Brain microvascular endothelial cell (primary cell): Measurements from ENCODE around the gene PCNP.
"Not testable (repeated sequence)": the region's sequence is repeated elsewhere in the genome, so short reads cannot be mapped to it uniquely, and the experiment has no call there.

Experiments
- DNase-seq: peaks from one replicate; pipeline ENCODE4 v3.0.0-alpha.2; 2020
- H3K27ac ChIP-seq: fragments of 250-450 bp; sonication (Bioruptor Pico); 2 replicates; pipeline ENCODE4 v1.5.1; 2020; ENCODE audit warnings: mild to moderate bottlenecking, moderate library complexity
- H3K27me3 ChIP-seq: fragments of 250-450 bp; sonication (Bioruptor Pico); replicated peaks from 2 replicates; pipeline ENCODE4 v1.5.1; 2020; ENCODE audit warnings: mild to moderate bottlenecking
- H3K36me3 ChIP-seq: fragments of 250-450 bp; sonication (Bioruptor Pico); replicated peaks from 2 replicates; pipeline ENCODE4 v1.5.1; 2020; ENCODE audit warnings: mild to moderate bottlenecking
- H3K4me3 ChIP-seq: 2 replicates; pipeline ENCODE4 v1.5.1; 2011; ENCODE audit warnings: low read depth, mild to moderate bottlenecking, control low read depth, low read length, moderate library complexity
- in situ Hi-C: cut with HindIII; loops from 2 replicates; pipeline ENCODE4 v1.10.0; 2017; ENCODE audit warnings: low sequenced_read_pairs, low pct_ligation_motif_present
- TF ChIP-seq, protein P1 (sequence below): IDR thresholded peaks from 2 replicates; pipeline ENCODE4 v1.5.1; 2011; ENCODE audit warnings: low read depth, mild to moderate bottlenecking, moderate library complexity, low read length, control low read depth, inconsistent platforms; ENCODE audit errors: missing control alignments

PCNP gene

DNA sequence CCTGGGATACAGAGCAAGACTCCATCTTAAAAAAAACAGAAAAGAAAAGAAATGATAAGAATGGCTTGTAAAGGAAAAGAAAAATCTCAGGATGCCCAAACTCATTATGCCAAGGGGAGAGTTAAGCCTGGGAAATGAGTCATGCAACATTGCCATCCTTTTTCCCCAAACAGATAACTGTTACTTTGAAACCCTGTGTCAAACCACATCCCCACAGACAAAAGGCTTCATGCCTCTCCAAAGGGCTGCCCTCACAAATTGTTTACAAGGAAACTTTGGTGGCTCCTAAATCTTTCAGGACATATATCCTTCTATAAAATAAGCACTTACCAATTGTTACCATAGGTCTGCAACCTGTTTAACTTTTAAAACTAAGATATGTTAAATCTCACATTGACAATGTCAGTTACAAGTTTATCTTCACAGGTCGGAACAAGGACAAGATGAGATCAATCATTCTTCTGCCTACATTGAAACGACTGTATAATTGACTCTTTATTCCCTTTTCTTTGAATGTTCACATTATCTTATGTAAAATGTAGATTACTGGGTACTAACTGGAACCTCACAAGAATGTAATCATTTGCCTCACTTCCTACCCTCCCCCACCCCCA is 42.4 kb upstream of the PCNP start:
- TF ChIP-seq, protein P1, sequence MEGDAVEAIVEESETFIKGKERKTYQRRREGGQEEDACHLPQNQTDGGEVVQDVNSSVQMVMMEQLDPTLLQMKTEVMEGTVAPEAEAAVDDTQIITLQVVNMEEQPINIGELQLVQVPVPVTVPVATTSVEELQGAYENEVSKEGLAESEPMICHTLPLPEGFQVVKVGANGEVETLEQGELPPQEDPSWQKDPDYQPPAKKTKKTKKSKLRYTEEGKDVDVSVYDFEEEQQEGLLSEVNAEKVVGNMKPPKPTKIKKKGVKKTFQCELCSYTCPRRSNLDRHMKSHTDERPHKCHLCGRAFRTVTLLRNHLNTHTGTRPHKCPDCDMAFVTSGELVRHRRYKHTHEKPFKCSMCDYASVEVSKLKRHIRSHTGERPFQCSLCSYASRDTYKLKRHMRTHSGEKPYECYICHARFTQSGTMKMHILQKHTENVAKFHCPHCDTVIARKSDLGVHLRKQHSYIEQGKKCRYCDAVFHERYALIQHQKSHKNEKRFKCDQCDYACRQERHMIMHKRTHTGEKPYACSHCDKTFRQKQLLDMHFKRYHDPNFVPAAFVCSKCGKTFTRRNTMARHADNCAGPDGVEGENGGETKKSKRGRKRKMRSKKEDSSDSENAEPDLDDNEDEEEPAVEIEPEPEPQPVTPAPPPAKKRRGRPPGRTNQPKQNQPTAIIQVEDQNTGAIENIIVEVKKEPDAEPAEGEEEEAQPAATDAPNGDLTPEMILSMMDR, result no peak
- H3K27ac ChIP-seq, result no peak overlapping the region
- no peak overlapping the region for H3K4me3 ChIP-seq
- in situ Hi-C loops, result no loop called here
- H3K27me3 ChIP-seq, result no peaks in the 10 kb centered on the region
- H3K36me3 ChIP-seq, result no peaks in the 10 kb centered on the region
- no peak for DNase-seq

- DNase-seq, result no peak
- Histone ChIP-seq H3K36me3 (no peaks in the 10 kb centered on the region), H3K4me3 (no peak overlapping the region), H3K27ac (no peak overlapping the region), H3K27me3 (no peaks in the 10 kb centered on the region)
- in situ Hi-C loops, result no loop called here
- TF ChIP-seq, protein P1, result no peak
These were observed 41.0 kb upstream of the PCNP start for GRCh38 chr3:101532783-101533602.

DNA sequence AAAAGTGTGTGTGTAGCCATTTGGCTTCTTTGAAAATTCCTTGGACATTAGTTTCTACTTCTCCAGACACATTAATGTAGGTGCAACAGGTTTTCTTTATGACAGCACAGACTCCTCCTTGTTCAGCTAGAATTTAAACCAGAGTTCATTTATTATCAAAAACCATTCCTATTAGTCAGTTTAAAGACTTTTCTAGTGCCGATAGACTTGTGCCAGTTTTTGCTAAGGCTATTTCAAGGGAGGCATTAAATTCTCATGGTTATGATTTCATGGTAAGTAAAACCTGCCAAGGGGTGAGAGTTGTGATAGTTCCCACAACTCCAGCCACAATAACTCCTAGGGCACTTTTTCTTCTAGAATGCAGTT is 40.4 kb upstream of the PCNP start:
- Histone ChIP-seq H3K4me3 (no peak overlapping the region), H3K36me3 (no peaks in the 10 kb centered on the region), H3K27ac (no peak overlapping the region), H3K27me3 (no peaks in the 10 kb centered on the region)
- in situ Hi-C loops, result no loop called here
- no peak for DNase-seq
- TF ChIP-seq, protein P1, result no peak

GRCh38 chr3:101535221-101535620 is 38.8 kb upstream of the PCNP start:
- TF ChIP-seq, protein P1, result no peak
- Histone ChIP-seq H3K27ac (no peak overlapping the region), H3K27me3 (no peaks in the 10 kb centered on the region), H3K36me3 (no peaks in the 10 kb centered on the region), H3K4me3 (no peak overlapping the region)
- in situ Hi-C loops, result no loop called here
- DNase-seq, result no peak

GRCh38 chr3:101536266-101536665 is 37.7 kb upstream of the PCNP start:
- no peak overlapping the region for H3K4me3 ChIP-seq
- in situ Hi-C loops, result no loop called here
- H3K36me3 ChIP-seq, result no peaks in the 10 kb centered on the region
- no peak overlapping the region for H3K27ac ChIP-seq
- H3K27me3 ChIP-seq, result no peaks in the 10 kb centered on the region
- no peak for DNase-seq
- TF ChIP-seq, protein P1, result no peak

DNA sequence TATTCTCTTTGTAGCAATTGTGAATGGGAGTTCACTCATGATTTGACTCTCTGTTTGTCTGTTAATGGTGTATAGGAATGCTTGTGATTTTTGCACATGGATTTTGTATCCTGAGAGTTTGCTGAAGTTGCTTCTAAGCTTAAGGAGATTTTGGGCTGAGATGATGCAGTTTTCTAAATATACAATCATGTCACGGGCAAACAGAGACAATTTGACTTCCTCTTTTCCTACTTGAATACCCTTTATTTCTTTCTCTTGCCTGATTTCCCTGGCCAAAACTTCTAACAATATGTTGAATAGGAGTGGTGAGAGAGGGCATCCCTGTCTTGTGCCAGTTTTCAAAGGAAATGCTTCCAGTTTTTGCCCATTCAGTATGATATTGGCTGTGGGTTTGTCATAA is 37.0 kb upstream of the PCNP start:
- H3K27ac ChIP-seq, DNase-seq, H3K27me3 ChIP-seq, H3K4me3 ChIP-seq, in situ Hi-C loops, H3K36me3 ChIP-seq: not testable (repeated sequence)
